Measurements from ENCODE around the gene PCDHGC4.

PCDHGC4 gene

GRCh38 chr5:141532726-141533125 lies 47.9 kb downstream of the PCDHGC4 start:
- no peak for DNase-seq

- DNase-seq = no peak
Observed at GRCh38 chr5:141533897-141534296, 49.1 kb downstream of the PCDHGC4 start.

GRCh38 chr5:141534492-141535213 lies 49.8 kb downstream of the PCDHGC4 start:
- no peak for DNase-seq

Data from NCI-H1092 treated with DMSO at 0.1 percent for 48 hours (cell line).